IMR-90 (cell line): ENCODE measurements around the gene TCFL5. TPM values are rescaled to one million over a fixed set of nuclear protein-coding genes. Genes with fewer than 3 reads are reported as not detected.

ENCODE experiments used
- ATAC-seq: fragments of 200-7000 bp; cut with Tn5 transposase; 2 replicates; pipeline ENCODE4 v1.9.1; 2020; ENCODE audit warnings: low read depth, mild to moderate bottlenecking, moderate library complexity
- BruUV-seq: library from RNA; stranded (reverse); fragments of 400-500 nt; replicated peaks from 2 replicates; lab custom pipeline; 2021; lab: Mats Ljungman, UMichigan
- CTCF ChIA-PET: fragments of 300-600 bp; formaldehyde crosslinking; extraction: SDS; loops from one replicate; lab custom pipeline; 2021; ENCODE audit warnings: antibody characterized with exemption; lab: Yijun Ruan, JAX
- POLR2A ChIA-PET: fragments of 300-600 bp; sonication (Branson Sonifier 250); formaldehyde crosslinking; loops from one replicate; lab custom pipeline; 2022; ENCODE audit warnings: antibody characterized with exemption; ENCODE audit not compliant: unreplicated experiment; lab: Charles Lee
- DNase-seq: peaks from one replicate; pipeline ENCODE4 v3.0.0; 2013
- H2AFZ ChIP-seq: replicated peaks from 2 replicates; pipeline ENCODE3; 2013; ENCODE audit warnings: low read length, mild to moderate bottlenecking; ENCODE audit not compliant: poor library complexity
- H2AK5ac ChIP-seq: 2 replicates; pipeline ENCODE4 v1.6.1; 2013; ENCODE audit warnings: low read depth, low read length, inconsistent platforms
- H2AK9ac ChIP-seq: replicated peaks from 2 replicates; pipeline ENCODE3; 2013; ENCODE audit warnings: mild to moderate bottlenecking, low read depth, low read length, moderate library complexity; ENCODE audit not compliant: poor library complexity
- H2BK120ac ChIP-seq: 2 replicates; pipeline ENCODE4 v1.6.1; 2013; ENCODE audit warnings: low read depth, low read length, inconsistent platforms
- H2BK15ac ChIP-seq: 3 replicates; pipeline ENCODE4 v1.6.1; 2013; ENCODE audit warnings: low read depth, low read length, inconsistent platforms
- H2BK20ac ChIP-seq: 2 replicates; pipeline ENCODE4 v1.6.1; 2013; ENCODE audit warnings: low read depth, mild to moderate bottlenecking, inconsistent platforms, low read length, moderate library complexity
- H2BK5ac ChIP-seq: 2 replicates; pipeline ENCODE4 v1.6.1; 2013; ENCODE audit warnings: mild to moderate bottlenecking, low read depth, low read length, inconsistent platforms; ENCODE audit not compliant: poor library complexity, severe bottlenecking
- H3K14ac ChIP-seq: replicated peaks from 2 replicates; pipeline ENCODE4 v1.6.1; 2013; ENCODE audit warnings: low read depth, low read length, inconsistent platforms
- H3K18ac ChIP-seq: 2 replicates; pipeline ENCODE4 v1.6.1; 2013; ENCODE audit warnings: low read depth, low read length, control low read depth
- H3K23ac ChIP-seq: 2 replicates; pipeline ENCODE4 v1.6.1; 2013; ENCODE audit warnings: low read depth, low read length, inconsistent platforms
- H3K27ac ChIP-seq: 2 replicates; pipeline ENCODE4 v1.5.1; 2013; ENCODE audit warnings: mild to moderate bottlenecking, control low read depth, low read length; ENCODE audit not compliant: insufficient read depth
- H3K27me3 ChIP-seq: 2 replicates; pipeline ENCODE4 v1.6.1; 2013; ENCODE audit warnings: low read length; ENCODE audit not compliant: control insufficient read depth, insufficient read depth
- H3K36me3 ChIP-seq: 2 replicates; pipeline ENCODE4 v1.6.1; 2013; ENCODE audit warnings: low read length, mixed read lengths; ENCODE audit not compliant: control insufficient read depth, insufficient read depth
- H3K4ac ChIP-seq: 2 replicates; pipeline ENCODE4 v1.6.1; 2013; ENCODE audit warnings: low read depth, low read length, inconsistent platforms
- H3K4me1 ChIP-seq: 2 replicates; pipeline ENCODE4 v1.6.1; 2013; ENCODE audit warnings: low read length, mixed read lengths; ENCODE audit not compliant: control insufficient read depth, insufficient read depth
- H3K4me2 ChIP-seq: 2 replicates; pipeline ENCODE4 v1.6.1; 2013; ENCODE audit warnings: low read depth, mild to moderate bottlenecking, control low read depth, low read length, moderate library complexity
- H3K4me3 ChIP-seq: 2 replicates; pipeline ENCODE4 v1.5.1; 2013; ENCODE audit warnings: low read depth, mild to moderate bottlenecking, control low read depth, low read length, moderate library complexity; ENCODE audit not compliant: insufficient read depth
- H3K56ac ChIP-seq: 2 replicates; pipeline ENCODE4 v1.6.1; 2013; ENCODE audit warnings: low read length, inconsistent platforms; ENCODE audit not compliant: insufficient read depth; ENCODE audit errors: extremely low read depth
- H3K79me1 ChIP-seq, 2 experiments: 2 replicates each; pipeline ENCODE4 v1.6.1; 2013; ENCODE audit warnings: low read length in 2 of 2, inconsistent platforms in 1 of 2, low read depth in 1 of 2
- H3K9ac ChIP-seq: 2 replicates; pipeline ENCODE4 v1.6.1; 2013; ENCODE audit warnings: low read depth, low read length, control low read depth
- H3K9me1 ChIP-seq: 2 replicates; pipeline ENCODE4 v1.6.1; 2013; ENCODE audit warnings: low read length, inconsistent platforms; ENCODE audit not compliant: insufficient read depth
- H3K9me3 ChIP-seq: 2 replicates; pipeline ENCODE4 v1.6.1; 2013; ENCODE audit warnings: low read length; ENCODE audit not compliant: control insufficient read depth, insufficient read depth
- H4K20me1 ChIP-seq: 2 replicates; pipeline ENCODE4 v1.6.1; 2013; ENCODE audit warnings: low read length, inconsistent platforms; ENCODE audit not compliant: insufficient read depth
- H4K5ac ChIP-seq: 2 replicates; pipeline ENCODE4 v1.6.1; 2013; ENCODE audit warnings: mild to moderate bottlenecking, low read depth, low read length, control low read depth
- H4K8ac ChIP-seq, 2 experiments: 2 replicates each; pipeline ENCODE4 v1.6.1; 2013; ENCODE audit warnings: low read depth in 2 of 2, low read length in 2 of 2, control low read depth in 1 of 2, inconsistent platforms in 1 of 2
- H4K91ac ChIP-seq: 2 replicates; pipeline ENCODE4 v1.6.1; 2013; ENCODE audit warnings: low read depth, low read length, inconsistent platforms; ENCODE audit not compliant: insufficient read depth
- CHD1 ChIP-seq: IDR thresholded peaks from 2 replicates; pipeline ENCODE4 v1.6.1; 2012; ENCODE audit warnings: low read depth, low read length, improper control_type of control experiment
- CTCF ChIP-seq: conservative IDR thresholded peaks from 2 replicates; pipeline ENCODE4 v1.5.1; 2012; ENCODE audit warnings: mild to moderate bottlenecking, low read depth, low read length, improper control_type of control experiment
- FOS ChIP-seq: fragments of 150-350 bp; IDR thresholded peaks from 2 replicates; pipeline ENCODE4 v1.6.1; 2016; ENCODE audit warnings: low read depth, low read length
- MAFK ChIP-seq: IDR thresholded peaks from 2 replicates; pipeline ENCODE4 v1.6.1; 2012; ENCODE audit warnings: low read depth, low read length, improper control_type of control experiment
- MAZ ChIP-seq: IDR thresholded peaks from 2 replicates; pipeline ENCODE4 v1.6.1; 2012; ENCODE audit warnings: low read depth, mild to moderate bottlenecking, low read length, improper control_type of control experiment, moderate library complexity, borderline replicate concordance
- MXI1 ChIP-seq: IDR thresholded peaks from 2 replicates; pipeline ENCODE4 v1.6.1; 2012; ENCODE audit warnings: low read depth, mild to moderate bottlenecking, low read length, moderate library complexity, borderline replicate concordance
- NFE2L2 ChIP-seq: fragments of 150-350 bp; IDR thresholded peaks from 2 replicates; pipeline ENCODE4 v1.6.1; 2016; ENCODE audit warnings: low read depth, mild to moderate bottlenecking, low read length
- RAD21 ChIP-seq: IDR thresholded peaks from 2 replicates; pipeline ENCODE4 v1.6.1; 2012; ENCODE audit warnings: low read length, improper control_type of control experiment
- RFX5 ChIP-seq: IDR thresholded peaks from 2 replicates; pipeline ENCODE4 v1.8.0; 2012; ENCODE audit warnings: low read depth, mild to moderate bottlenecking, low read length, moderate library complexity
- SMC3 ChIP-seq: fragments of 150-350 bp; IDR thresholded peaks from 2 replicates; pipeline ENCODE4 v1.6.1; 2016; ENCODE audit warnings: low read depth, mild to moderate bottlenecking, antibody characterized with exemption, low read length, moderate library complexity
- USF2 ChIP-seq: fragments of 150-350 bp; IDR thresholded peaks from 2 replicates; pipeline ENCODE4 v1.6.1; 2017; ENCODE audit warnings: mild to moderate bottlenecking, antibody characterized with exemption, low read length, low read depth
- WGBS, 2 experiments: methylation state at CpG; one replicate each; pipeline versions ENCODE4 v1.1.5 to v1.1.7; 2013; ENCODE audit warnings: missing lambda C conversion rate in 2 of 2; ENCODE audit not compliant: insufficient read length in 1 of 2; ENCODE audit errors: extremely low coverage in 2 of 2; 5-methylcytosine and 5-hydroxymethylcytosine counted together
- dilution Hi-C: fragments of 300-500 bp; cut with HindIII; formaldehyde crosslinking; loops from one replicate; pipeline ENCODE4 v1.14.3; 2018; ENCODE audit warnings: low sequenced_read_pairs; ENCODE audit not compliant: unreplicated experiment
- in situ Hi-C: fragments of 300-500 bp; cut with MboI; formaldehyde crosslinking; loops from 3 replicates; pipeline ENCODE4 v1.14.3; 2019; ENCODE audit warnings: low sequenced_read_pairs, inconsistent platforms, mixed read lengths
- intact Hi-C: fragments of 100-400 bp; cut with micrococcal nuclease; formaldehyde crosslinking; loops from 2 replicates; pipeline ENCODE4 v1.10.0; 2022
- polyA plus RNA-seq, 3 experiments: library from polyadenylated mRNA; depleted of rRNA; stranded (reverse); fragments of >200 nt; gene quantifications; 2 replicates each; pipeline ENCODE4 v1.2.3, GENCODE V29; 2012; ENCODE audit warnings: low replicate concordance in 1 of 3
- total RNA-seq: library from RNA; depleted of rRNA; stranded (reverse); fragments of >200 nt; gene quantifications from 2 replicates; pipeline ENCODE4 v1.2.3, GENCODE V29; 2012

The TCFL5 gene
- total and polyA plus RNA-seq, 2 of the 4 experiments (the other 2 are of a cell fraction), result 6.0 to 8.2 TPM

GRCh38 chr20:62887152-62887859 is 25.7 kb upstream of the TCFL5 start (continued):
- TF ChIP-seq CTCF, result 0 out of 2 replicates have a peak, but pooled peaks have one; percentile 16

GRCh38 chr20:62886709-62887058 is 25.1 kb upstream of the TCFL5 start:
- Histone ChIP-seq H4K8ac (no peak overlapping the region), H3K4me3 (no peak overlapping the region), H2AK9ac (peak overlapping the region; percentile 5), H3K4me1 (peaks cover 11% of the 10 kb centered on the region), H2BK120ac (no peak overlapping the region), H3K4ac (no peak overlapping the region; the same call in 1 of the 2 replicates), H3K9ac (no peak overlapping the region), H2AFZ (no peak overlapping the region), H3K23ac (no peak overlapping the region), H2AK5ac (no peak overlapping the region), H2BK5ac (peak overlapping the region; percentile 3), H3K27ac (no peak overlapping the region), H3K56ac (no peak overlapping the region), H3K14ac (no peak overlapping the region), H3K9me1 (peaks cover 11% of the 10 kb centered on the region), H3K4me2 (no peak overlapping the region), H3K18ac (no peak overlapping the region), H3K36me3 (peaks cover 47% of the 10 kb centered on the region), H3K79me1 (peaks cover 0 to 31% of the 10 kb centered on the region in 2 experiments; a peak in 2 of 4 replicates), H4K20me1 (peaks cover 20% of the 10 kb centered on the region), H3K9me3 (no peaks in the 10 kb centered on the region), H3K27me3 (no peaks in the 10 kb centered on the region), H4K91ac (no peak overlapping the region), H2BK15ac (no peak overlapping the region), H2BK20ac (no peak overlapping the region), H4K5ac (no peak overlapping the region)
- intact Hi-C loops, result no loop called here
- POLR2A ChIA-PET, result no interaction called here
- dilution Hi-C loops, result no loop called here
- DNase-seq (no peak), ATAC-seq (no peak)
- in situ Hi-C loops, result no loop called here
- CTCF ChIA-PET, result interaction anchor here (1.7 kb wide), 1 partner anchor 10 kb away, joined by 12 read pairs; no protein-coding TSS in a partner anchor
- BruUV-seq, result no TSS peak
- 93% methylated on average over 5 of the region's 7 CpGs; no CpG with 5 or more reads in 1 of the 2 experiments for WGBS, 2 experiments
- TF ChIP-seq SMC3 (no peak), CTCF (no peak), MAZ (no peak), USF2 (no peak), CHD1 (no peak), RAD21 (no peak), RFX5 (no peak), NFE2L2 (no peak), MAFK (no peak), FOS (no peak), MXI1 (no peak)
